Stimulated activated CD8-positive, alpha-beta memory T cell treated with anti-CD3 and anti-CD28 coated beads, Interleukin-4, amount 100 ng/mL, for 4 hours (primary cell): ENCODE measurements around the gene NCAPD3.
"Not testable (repeated sequence)": the region's sequence is repeated elsewhere in the genome, so short reads cannot be mapped to it uniquely, and the experiment has no call there.

ENCODE experiments used
- DNase-seq, 2 donors: peaks; one replicate each; pipeline ENCODE4 v3.0.0-alpha.2; 2020; ENCODE audit warnings: low read depth in 2 of 2, low spot score in 1 of 2

Gene NCAPD3

GRCh38 chr11:134139873-134140331, 83.9 kb downstream of the NCAPD3 start:
- DNase-seq, result peak in 1 of 2 donors; percentile 4

GRCh38 chr11:134139303-134139872, 84.4 kb downstream of the NCAPD3 start:
- no peak for DNase-seq

GRCh38 chr11:134138376-134138775, 85.4 kb downstream of the NCAPD3 start:
- no peak for DNase-seq

DNA sequence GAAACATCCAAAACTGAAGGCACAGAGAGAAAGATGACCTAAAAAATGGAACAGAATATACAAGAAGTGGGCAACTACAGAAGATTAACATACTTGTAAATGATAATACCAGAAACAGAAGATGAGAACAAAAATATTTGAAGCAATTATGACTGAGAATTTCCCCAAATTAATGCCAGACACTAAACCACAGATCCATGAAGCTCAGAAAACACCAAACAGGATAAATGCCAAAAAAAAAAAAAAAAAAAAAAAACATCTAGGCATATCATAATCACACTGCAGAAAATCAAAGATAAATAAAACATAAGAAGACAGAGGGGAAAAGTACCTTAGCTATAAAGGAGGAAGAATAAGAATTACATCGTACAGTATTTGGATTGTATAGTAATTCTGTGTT, 89.6 kb downstream of the NCAPD3 start:
- no peak for DNase-seq

DNA sequence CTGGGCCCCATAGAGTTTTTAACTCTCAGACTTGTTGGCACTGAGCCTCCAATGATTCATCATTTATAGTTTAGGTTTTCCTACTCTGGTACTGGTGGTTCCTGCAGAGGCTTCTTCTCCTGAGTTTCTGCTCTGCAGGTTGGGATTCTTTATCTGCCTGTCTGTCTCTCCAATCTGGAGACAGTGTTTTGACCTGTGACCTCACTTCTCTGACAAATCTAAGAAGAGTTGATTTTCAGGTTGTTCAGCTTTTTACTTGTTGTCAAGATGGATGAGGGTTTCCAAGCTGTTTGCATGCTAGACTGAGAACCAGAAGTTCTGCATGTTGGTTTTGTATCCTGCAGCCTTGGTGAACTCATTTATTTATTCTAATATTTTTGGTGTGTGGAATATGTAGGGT, 91.0 kb downstream of the NCAPD3 start:
- no peak for DNase-seq

DNA sequence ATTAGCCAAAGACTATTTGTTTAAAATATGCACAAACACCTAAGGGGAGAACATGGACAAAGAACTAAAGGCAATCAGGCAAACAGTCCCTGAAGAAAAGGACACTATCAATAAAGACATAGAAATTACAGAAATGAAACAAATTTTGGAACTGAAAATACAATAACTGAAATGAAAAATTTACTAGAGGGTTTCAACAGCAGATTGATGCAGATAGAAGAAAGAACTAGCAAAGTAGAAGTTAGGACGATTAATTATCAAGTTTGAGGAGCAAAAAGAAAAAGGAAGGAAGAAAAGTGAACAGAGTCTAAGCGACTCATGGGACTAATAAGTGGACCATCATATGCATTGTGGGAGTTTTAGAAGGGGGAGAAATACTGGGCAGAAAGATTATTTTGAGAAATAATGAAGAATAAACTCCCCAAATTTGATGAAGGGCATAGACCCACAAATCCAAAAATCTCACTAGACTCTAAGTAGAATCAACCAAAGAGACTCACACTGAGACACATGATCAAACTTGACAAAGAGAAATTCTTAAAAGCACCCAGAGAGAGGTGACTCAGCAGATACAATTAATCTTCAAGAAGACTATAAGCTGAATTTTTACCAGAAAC, 92.0 kb downstream of the NCAPD3 start:
- no peak for DNase-seq

- no peak for DNase-seq
These were observed 97.4 kb downstream of the NCAPD3 start for GRCh38 chr11:134126217-134126822.

- no peak for DNase-seq
These were observed 98.3 kb downstream of the NCAPD3 start for GRCh38 chr11:134125507-134125906.

DNA sequence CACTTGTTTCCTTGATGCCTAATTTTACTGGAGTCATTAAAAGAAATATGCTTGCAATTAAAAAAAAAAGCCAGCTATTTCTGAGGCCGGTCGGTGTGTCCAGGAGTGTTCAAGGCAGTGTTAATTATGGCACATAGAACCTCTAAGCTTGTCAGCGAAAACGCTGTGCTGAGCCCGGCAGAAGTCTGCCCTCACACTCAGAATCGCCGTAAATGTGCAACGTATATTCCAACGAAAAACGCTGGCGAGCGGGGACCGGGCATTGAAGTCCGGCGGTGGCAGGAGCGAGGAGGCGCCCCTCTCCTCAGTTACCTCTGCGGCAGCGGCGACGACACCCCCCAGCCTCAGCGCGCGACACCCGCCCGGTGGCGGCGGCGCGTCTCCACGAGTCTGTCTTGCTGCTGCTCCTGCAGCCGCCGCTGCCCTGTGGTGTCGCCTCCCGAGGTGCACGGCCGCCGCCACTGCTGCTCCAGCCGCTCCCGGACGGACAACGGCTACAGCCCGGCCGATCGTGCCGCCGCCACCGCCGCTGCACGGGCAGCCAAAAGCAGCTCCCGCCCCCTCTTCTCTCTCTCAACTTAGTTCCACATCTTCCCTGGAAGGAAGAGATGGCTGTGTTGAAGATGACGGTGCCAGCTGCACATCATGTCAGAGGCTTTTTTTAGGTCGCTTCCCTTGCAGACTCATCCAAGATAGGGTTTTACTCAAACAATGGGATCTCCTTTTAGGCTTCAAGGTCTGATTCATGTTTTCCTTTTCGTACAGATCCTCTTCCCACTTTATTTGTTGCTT, 98.9 kb downstream of the NCAPD3 start:
- no peak for DNase-seq

GRCh38 chr11:134120921-134121526, 102.7 kb downstream of the NCAPD3 start:
- no peak for DNase-seq

DNA sequence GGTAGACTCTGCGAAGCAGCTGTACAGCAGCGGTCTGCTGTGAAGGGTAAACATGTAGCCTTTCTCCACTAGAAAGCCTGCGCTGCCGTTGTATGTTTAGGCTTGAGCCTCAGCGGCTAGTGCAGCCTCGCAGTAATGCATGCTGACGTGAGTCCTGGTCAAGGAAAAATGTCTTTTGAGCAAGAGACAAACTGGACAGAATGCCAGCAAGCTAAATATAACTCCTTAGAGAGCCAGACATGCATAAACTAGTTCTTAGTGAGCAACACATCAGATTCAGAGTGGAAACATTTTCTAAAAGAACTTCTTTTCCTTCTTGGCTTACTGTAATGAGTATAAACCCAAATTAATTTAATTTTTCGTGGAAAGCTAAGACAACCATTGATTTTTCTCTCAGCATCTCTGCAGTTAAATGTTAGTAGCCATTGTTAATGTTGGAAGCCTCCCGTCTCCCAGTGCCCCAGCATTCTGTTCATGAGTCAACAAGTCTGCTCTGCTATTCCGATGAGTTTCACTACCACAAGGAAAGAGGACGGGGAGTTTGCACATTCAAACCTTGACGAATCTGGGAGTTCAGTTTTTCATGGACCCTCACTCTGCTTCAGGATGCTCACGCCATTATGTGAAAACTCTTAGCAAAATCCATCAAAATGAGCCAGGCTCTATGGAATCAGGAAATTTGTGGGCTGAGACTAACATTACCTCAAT, 103.5 kb downstream of the NCAPD3 start:
- DNase-seq, result no peak

DNA sequence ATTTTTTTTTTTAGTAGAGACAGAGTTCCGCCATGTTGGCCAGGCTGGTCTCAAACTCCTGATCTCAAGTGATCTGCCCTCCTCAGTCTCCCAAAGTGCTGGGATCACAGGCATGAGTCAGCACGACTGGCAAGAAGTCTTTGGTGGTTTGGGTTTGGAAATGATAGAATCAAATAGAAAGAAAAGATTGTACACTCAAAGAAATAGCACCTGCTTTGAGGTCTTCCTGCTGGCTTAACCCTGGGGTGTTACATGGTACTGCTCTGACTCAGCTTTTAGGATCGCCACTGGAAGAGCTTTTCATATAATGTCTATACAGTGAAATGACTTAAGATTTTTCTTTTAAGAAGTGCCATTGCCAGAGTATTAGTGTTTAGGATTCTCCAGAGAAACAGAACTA, 104.7 kb downstream of the NCAPD3 start:
- no peak for DNase-seq

DNA sequence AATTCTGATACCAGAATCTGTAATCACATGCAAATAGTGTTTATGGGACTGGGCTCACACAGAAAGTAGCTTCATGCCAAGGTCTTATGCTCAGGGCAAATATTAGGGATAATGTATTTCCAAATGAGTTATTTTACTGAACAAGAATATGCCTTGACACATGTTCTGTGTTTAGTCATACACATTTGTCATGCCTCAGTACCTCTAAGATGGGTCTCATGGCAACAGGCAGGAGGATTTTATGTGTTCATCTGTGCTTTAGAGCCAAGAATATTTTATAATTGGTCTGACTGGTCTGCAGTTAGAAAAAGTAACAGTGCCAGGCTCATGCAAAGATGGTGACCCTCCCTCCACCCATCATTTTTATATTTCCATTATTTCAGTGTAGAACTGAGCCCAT, 105.8 kb downstream of the NCAPD3 start:
- no peak for DNase-seq

- no peak for DNase-seq
These were observed 107.6 kb downstream of the NCAPD3 start for GRCh38 chr11:134116210-134116609.

DNA sequence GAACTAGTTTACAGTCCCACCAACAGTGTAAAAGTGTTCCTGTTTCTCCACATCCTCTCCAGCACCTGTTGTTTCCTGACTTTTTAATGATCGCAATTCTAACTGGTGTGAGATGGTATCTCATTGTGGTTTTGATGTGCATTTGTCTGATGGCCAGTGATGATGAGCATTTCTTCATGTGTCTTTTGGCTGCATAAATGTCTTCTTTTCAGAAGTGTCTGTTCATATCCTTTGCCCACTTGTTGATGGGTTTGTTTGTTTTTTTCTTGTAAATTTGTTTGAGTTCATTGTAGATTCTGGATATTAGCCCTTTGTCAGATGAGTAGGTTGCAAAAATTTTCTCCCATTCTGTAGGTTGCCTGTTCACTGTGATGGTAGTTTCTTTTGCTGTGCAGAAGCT, 110.0 kb downstream of the NCAPD3 start:
- DNase-seq, result not testable (repeated sequence)

GRCh38 chr11:134110252-134110815, 113.4 kb downstream of the NCAPD3 start:
- no peak for DNase-seq
